ENCODE measurements around the gene TFAM.
"Not testable (repeated sequence)": the region's sequence is repeated elsewhere in the genome, so short reads cannot be mapped to it uniquely, and the experiment has no call there.

TFAM gene

GRCh38 chr10:58412502-58412961, 27.3 kb downstream of the TFAM start:
- H3K27ac ChIP-seq, result no peak overlapping the region
- TF ChIP-seq CTCF (conservative IDR thresholded peaks at IDR 0.05) (0 out of 2 replicates have a peak, but pooled peaks have one; percentile 4), ZFX (IDR thresholded peaks at IDR 0.05) (no peak)

- TF ChIP-seq CTCF (conservative IDR thresholded peaks at IDR 0.05) (peak; percentile 67), ZFX (IDR thresholded peaks at IDR 0.05) (no peak)
Measured at GRCh38 chr10:58414270-58415041, 29.2 kb downstream of the TFAM start.

GRCh38 chr10:58415757-58416156, 30.5 kb downstream of the TFAM start:
- no peak for TF ChIP-seq CTCF (conservative IDR thresholded peaks at IDR 0.05)
- no peak for TF ChIP-seq ZFX (IDR thresholded peaks at IDR 0.05)
- no peak overlapping the region for H3K27ac ChIP-seq

More at GRCh38 chr10:58414270-58415041, 29.2 kb downstream of the TFAM start:
- H3K27ac ChIP-seq, result no peak overlapping the region; the same call in 1 of the 2 replicates

GRCh38 chr10:58417902-58418301, 32.7 kb downstream of the TFAM start:
- H3K27ac ChIP-seq, result not testable (repeated sequence)

GRCh38 chr10:58424176-58424575, 39.0 kb downstream of the TFAM start:
- TF ChIP-seq ZFX (IDR thresholded peaks at IDR 0.05) (no peak), CTCF (conservative IDR thresholded peaks at IDR 0.05) (no peak)
- no peak overlapping the region for H3K27ac ChIP-seq

GRCh38 chr10:58428436-58428835, 43.2 kb downstream of the TFAM start:
- not testable (repeated sequence) for H3K27ac ChIP-seq

- no peak overlapping the region for H3K27ac ChIP-seq
- TF ChIP-seq ZFX (IDR thresholded peaks at IDR 0.05) (no peak), CTCF (conservative IDR thresholded peaks at IDR 0.05) (no peak)
Measured at GRCh38 chr10:58431903-58432302, 46.7 kb downstream of the TFAM start.

- H3K27ac ChIP-seq, result no peak overlapping the region
- TF ChIP-seq ZFX (IDR thresholded peaks at IDR 0.05) (no peak), CTCF (conservative IDR thresholded peaks at IDR 0.05) (no peak)
Measured at GRCh38 chr10:58433066-58433465, 47.9 kb downstream of the TFAM start.

All from C4-2B (cell line).